Measurements from ENCODE around the gene TXNDC11.
A peak's percentile ranks its signal among the peaks of the same experiment; 100 is the strongest.

TXNDC11 gene

DNA sequence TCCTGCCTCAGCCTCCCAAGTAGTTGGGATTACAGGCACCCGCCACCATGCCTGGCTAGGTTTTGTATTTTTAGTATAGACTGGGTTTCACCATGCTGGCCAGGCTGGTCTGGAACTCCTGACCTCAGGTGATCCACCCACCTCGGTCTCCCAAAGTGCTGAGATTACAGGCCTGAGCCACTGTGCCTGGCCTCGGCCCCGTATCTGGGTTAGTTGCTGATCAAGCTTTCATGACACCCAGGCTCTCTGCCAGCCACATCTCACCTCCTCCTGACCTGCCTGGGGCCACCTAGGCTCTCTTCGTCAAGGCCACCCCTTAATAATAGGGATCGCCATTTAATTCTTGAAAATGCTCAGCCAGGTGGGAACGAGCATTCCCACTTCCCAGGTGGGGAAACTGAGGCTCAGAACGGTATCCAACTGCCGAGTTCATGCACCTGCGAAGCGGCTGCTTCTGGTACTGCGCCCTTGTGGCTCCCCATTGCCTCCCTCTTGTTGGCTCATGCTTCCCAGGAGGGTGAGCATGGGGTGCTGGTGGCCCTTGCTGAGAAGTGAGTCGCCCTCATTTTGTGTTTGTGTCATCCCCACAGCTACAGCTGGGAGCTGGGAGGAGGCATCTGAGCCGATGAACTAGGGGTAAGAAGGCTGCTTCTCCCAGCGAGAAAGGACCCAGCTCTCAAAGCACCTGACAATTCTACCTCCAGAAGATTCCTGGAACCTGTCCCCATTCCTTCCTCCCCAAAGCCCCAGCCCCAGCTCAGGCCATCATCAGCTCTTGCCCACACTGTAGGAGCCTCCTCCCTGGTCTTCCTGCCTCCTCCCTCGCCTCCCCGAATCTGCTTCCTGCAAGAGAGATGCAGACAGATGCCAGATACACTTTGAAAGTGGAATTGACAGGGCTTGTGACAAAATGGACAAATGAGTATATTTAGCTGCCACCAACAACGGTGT lies 91.7 kb downstream of the TXNDC11 start:
- DNase-seq = no peak

DNA sequence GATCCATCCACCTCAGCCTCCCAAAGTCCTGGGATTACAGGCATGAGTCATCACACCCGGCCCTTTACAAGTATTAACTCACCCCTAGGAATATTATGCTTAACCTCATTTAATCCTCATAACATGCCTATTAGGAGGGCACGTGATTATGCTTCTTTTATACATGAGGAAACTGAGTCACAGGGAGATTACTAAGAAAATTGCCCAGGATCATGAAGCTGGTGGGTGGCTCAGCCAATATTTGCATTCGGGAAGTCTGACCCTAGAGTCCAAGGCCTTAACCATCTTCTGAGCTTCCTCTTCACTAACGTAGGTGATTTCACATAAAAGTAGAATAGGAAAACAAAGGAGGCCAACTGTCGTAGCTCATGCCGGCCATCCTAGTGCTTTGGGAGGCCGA lies 93.4 kb downstream of the TXNDC11 start:
- DNase-seq = no peak

GRCh38 chr16:11642765-11643116 lies 99.9 kb downstream of the TXNDC11 start:
- DNase-seq = no peak

DNA sequence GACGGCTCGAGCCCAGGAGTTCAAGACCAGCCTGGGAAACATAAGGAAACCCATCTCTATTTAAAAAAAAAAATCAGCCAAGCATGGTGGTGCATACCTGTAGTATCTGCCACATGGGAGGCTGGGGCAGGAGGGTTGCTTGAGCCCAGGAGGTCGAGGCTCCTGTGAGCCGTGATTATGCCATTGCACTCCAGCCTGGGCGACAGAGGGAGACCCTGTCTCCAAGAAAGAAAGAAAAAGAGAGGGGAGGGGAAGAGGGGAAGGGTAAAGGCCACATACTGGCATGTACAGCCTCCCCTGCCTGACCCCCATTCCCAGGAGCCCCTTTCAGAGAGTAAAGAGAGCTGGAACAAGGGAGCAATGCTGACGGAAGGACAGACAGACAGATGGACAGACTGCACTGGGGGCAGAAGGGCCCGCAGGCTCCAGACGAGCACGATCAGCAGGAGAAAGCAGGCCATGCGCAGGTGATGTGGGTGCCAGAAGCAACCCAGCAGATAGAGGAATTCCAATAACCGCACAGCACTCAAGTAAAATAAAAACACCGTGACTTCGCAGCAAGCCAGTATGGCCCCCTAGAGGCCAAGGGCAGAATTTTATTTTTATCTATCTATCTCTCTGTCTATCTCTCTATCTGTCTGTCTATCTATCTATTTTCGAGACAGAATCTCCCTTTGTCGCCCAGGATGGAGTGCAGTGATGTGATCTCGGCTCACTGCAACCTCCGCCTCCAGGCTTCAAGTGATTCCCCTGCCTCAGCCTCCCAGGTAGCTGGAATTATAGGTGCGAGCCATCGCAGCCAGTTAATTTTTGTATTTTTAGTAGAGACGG lies 101.5 kb downstream of the TXNDC11 start:
- peak; percentile 21 for DNase-seq

DNA sequence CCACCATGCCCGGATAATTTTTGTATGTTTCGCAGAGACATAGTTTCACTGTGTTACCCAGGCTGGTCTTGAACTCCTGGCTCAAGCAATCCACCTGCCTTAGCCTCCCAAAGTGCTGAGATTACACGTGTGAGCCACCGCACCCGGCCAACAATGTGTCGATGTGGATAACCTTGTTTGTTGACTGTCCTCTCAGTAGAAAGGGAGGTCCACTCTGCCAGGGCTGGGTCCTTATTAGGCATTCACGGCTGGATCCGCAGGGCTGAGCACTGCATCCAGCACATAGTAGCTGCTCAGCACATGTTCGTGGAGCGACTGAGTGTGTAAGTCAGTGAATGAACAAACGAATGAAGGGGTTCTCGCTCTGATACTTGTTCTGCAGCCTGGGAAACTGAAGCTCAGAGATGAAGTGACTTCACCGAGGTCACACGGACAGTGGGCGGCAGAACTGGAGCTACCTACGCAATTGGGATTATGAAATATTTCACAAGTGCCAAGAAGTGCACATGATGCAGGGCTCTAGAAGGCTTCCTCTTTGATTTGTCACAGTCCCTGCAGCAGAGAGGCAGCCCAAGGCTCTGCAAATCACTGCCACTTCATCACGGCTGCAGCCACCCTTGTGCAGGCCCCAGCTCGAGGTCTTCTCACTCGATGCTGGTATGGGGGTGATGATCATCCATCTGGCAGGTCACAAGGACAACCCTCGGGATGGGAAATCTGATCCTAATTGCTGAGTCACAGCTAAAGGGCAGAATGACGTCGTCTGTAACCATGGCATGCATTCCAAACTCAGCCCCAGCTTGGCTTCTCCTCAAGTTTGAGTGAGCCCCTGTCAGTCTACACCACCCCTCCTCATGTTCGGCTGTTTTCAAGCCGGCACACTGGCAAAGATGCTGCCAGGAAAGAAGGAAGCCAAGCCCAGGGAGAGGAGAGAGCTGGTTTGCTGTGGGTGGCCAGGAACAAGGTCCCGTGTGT lies 102.4 kb downstream of the TXNDC11 start:
- DNase-seq = no peak

- no peak for DNase-seq
Observed at GRCh38 chr16:11639008-11639562, 103.6 kb downstream of the TXNDC11 start.

- DNase-seq = no peak
Observed at GRCh38 chr16:11638140-11638539, 104.5 kb downstream of the TXNDC11 start.

- no peak for DNase-seq
Observed at GRCh38 chr16:11637320-11637719, 105.3 kb downstream of the TXNDC11 start.

DNA sequence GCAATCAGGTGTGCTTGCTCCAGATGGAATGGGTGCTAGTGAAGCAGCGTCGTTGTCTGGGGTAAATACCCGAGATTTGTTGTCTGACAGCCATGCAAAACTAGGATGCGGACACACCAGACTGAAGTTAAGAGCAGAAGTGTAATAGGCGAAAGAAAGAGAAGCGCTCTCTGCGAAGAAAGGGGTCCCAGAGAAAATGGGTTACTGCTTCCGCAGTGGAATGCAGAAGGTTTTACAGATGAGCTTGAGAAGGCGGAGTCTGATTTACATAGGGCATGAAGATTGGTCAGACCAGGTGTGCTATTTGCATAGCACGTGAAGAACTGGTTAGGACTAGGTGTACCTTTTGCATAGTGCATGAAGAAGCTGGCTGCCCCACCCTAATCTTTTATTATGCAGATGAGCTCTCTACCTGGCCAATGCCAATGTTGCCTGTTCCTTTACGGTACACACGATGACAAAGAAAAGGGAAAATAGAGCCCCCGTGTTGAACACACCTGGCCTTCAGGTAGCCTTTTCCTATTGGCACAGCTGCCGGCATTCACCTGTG lies 106.4 kb downstream of the TXNDC11 start:
- no peak for DNase-seq

DNA sequence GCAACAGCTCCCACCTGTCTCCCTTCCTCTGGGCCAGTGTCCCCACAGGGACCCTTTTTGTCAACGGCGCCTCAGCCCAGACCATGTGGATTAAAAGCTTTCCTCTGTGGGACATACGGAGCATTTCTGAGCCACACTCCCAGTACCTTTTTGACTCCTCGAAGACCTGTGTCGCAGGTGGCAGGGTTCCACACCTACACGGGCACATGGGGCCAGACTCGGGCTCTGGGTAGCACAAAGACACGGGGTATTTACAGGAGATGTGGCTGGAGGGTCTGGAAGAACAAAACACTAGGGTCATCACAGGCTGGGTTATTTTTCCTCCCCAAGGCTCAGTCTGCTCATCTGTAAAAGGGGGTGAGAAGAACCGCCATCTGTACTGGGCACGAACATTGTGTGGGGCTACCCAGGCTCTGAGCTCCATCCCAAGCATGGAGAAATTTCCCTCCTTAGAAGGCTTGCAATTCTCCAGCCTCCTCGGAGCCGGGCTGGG lies 106.9 kb downstream of the TXNDC11 start:
- DNase-seq = no peak

DNA sequence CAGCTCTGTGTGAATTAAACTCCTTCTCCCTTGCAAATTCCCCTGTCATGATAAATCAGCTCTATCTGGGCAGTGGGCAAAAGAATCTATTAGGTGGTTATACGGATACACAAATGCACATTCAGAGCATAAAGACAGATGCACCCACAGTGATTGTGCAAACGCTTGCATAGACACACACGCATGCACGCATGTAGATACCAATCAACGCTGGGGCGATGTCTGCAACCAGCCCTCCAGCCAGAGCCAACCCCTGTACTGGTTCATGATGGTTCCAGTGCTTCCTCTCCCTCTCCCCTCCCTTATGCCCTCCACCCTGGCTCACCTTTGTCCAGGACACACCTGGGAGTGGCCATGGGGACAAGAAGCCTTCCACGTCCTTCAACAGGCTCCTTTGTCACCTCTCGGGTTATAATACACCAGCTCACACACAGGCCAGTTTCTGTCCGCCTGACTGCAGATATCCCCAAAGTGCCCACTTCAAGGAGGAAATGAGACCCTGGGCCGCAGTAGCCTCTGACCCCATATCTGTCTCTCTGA lies 107.5 kb downstream of the TXNDC11 start:
- no peak for DNase-seq

- DNase-seq = no peak
Observed at GRCh38 chr16:11634312-11634711, 108.3 kb downstream of the TXNDC11 start.

DNA sequence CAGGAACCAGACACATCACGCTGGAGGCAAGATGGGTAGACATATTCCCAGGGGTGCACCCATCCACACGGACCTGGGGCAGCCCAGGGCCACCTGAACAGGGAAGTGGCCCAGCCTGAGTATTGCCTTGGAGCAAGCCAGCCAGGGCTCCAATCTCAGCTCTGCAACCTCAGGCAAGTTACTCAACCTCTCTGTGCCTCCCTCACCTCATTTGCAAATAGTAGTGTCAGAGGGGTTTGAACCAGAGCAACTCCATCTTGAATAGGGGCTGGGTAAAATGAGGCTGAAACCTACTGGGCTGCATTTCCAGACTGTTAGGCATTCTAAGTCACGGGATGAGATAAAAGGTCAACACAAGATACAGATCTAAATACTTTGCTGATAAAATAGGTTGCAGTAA lies 109.5 kb downstream of the TXNDC11 start:
- DNase-seq = no peak

GRCh38 chr16:11632455-11632939 lies 110.2 kb downstream of the TXNDC11 start:
- DNase-seq = no peak

DNA sequence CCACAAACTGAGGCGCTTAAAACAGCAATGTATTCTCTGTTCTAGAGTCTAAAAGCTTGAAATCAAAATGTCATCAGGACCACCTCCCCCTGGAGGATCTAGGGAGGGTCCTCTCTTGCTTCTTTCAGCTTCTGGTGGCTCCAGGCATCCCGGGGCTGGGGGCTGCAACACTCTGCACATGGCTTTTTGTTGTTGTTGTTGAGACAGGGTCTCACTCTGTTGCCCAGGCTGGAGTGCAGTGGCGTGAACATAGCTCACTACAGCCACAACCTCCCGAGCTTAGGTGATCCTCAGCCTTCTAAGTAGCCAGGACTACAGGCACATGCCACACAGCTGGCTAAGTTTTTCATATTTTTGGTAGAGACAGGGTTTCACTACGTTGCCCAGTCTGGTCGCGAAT lies 111.4 kb downstream of the TXNDC11 start:
- DNase-seq = no peak

GRCh38 chr16:11630768-11631056 lies 111.9 kb downstream of the TXNDC11 start:
- no peak for DNase-seq

GRCh38 chr16:11630046-11630767 lies 112.5 kb downstream of the TXNDC11 start:
- DNase-seq = no peak
